ENCODE data around the gene PXYLP1. TPM values are rescaled to one million over a fixed set of nuclear protein-coding genes. Genes with fewer than 3 reads are reported as not detected.

Gene PXYLP1
- total RNA-seq, 3 donors from 2014 or later (not counting 1 experiment from before 2014, with no cell fraction given), result 13.0 to 32.4 (median 21.7) TPM

DNA sequence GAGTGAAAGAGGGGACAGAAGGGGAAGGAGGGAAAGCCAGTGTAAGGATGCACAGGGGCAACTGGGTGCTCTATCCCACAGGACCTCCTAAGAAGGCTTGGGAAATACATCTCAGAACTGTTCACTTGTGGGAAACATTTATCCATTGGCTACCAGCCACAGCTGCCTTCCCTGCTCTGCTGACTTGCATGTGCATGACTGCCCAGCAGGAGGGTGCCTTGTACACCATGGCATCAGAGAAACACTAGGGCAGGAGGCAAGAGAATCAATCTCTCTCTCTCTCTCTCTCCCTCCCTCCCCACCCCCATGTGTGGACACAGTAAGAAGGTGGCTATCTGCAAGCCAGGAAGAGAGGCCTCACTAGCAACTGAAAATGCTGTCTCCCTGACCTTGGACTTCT is 73.8 kb downstream of the PXYLP1 start:
- Mint-ChIP-seq H3K9me3 (no peaks in the 10 kb centered on the region), H3K4me3 (no peak overlapping the region), H3K4me1 (peaks cover 1 to 5% of the 10 kb centered on the region in 2 donors), H3K27ac (no peak overlapping the region), H3K36me3 (no peaks in the 10 kb centered on the region), H3K27me3 (ENCODE audit: low read depth in 2 of 2) (no peaks in the 10 kb centered on the region)
- ATAC-seq, result no peak
- H3K27me3 ChIP-seq (ENCODE audit: control insufficient read depth, insufficient read depth, low read length), result no peaks in the 10 kb centered on the region
- H3K4me1 ChIP-seq (ENCODE audit: control insufficient read depth, insufficient read depth, low read length), result peaks cover 3% of the 10 kb centered on the region
- no peak overlapping the region for H3K27ac ChIP-seq (ENCODE audit: low read length)
- no peaks in the 10 kb centered on the region for H3K9me3 ChIP-seq (ENCODE audit: control insufficient read depth, insufficient read depth, low read length)
- no peaks in the 10 kb centered on the region for H3K36me3 ChIP-seq (ENCODE audit: control insufficient read depth, insufficient read depth, low read length)
- no peak overlapping the region for H3K4me3 ChIP-seq (ENCODE audit: low read length)
- intact Hi-C loops (cut with micrococcal nuclease), result no loop called here
- TF ChIP-seq, protein P1, sequence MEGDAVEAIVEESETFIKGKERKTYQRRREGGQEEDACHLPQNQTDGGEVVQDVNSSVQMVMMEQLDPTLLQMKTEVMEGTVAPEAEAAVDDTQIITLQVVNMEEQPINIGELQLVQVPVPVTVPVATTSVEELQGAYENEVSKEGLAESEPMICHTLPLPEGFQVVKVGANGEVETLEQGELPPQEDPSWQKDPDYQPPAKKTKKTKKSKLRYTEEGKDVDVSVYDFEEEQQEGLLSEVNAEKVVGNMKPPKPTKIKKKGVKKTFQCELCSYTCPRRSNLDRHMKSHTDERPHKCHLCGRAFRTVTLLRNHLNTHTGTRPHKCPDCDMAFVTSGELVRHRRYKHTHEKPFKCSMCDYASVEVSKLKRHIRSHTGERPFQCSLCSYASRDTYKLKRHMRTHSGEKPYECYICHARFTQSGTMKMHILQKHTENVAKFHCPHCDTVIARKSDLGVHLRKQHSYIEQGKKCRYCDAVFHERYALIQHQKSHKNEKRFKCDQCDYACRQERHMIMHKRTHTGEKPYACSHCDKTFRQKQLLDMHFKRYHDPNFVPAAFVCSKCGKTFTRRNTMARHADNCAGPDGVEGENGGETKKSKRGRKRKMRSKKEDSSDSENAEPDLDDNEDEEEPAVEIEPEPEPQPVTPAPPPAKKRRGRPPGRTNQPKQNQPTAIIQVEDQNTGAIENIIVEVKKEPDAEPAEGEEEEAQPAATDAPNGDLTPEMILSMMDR (IDR thresholded peaks at IDR 0.05), result no peak
- DNase-seq, result no peak

GRCh38 chr3:141306276-141306675 is 74.7 kb downstream of the PXYLP1 start:
- Mint-ChIP-seq H3K9me3 (no peaks in the 10 kb centered on the region), H3K27me3 (ENCODE audit: low read depth in 2 of 2) (no peaks in the 10 kb centered on the region), H3K4me1 (peaks cover 10 to 13% of the 10 kb centered on the region in 2 donors), H3K36me3 (no peaks in the 10 kb centered on the region), H3K27ac (no peak overlapping the region), H3K4me3 (no peak overlapping the region)
- intact Hi-C loops (cut with micrococcal nuclease), result no loop called here
- H3K27me3 ChIP-seq (ENCODE audit: control insufficient read depth, insufficient read depth, low read length), result no peaks in the 10 kb centered on the region
- DNase-seq, result no peak
- H3K36me3 ChIP-seq (ENCODE audit: control insufficient read depth, insufficient read depth, low read length), result no peaks in the 10 kb centered on the region
- 90% methylated on average over 5 of the region's 5 CpGs for WGBS (ENCODE audit: insufficient coverage)
- no peak overlapping the region for H3K4me3 ChIP-seq (ENCODE audit: low read length)
- no peak for ATAC-seq
- TF ChIP-seq, protein P1 (IDR thresholded peaks at IDR 0.05), result no peak
- peaks cover 8% of the 10 kb centered on the region for H3K4me1 ChIP-seq (ENCODE audit: control insufficient read depth, insufficient read depth, low read length)
- H3K9me3 ChIP-seq (ENCODE audit: control insufficient read depth, insufficient read depth, low read length), result no peaks in the 10 kb centered on the region
- no peak overlapping the region for H3K27ac ChIP-seq (ENCODE audit: low read length)

DNA sequence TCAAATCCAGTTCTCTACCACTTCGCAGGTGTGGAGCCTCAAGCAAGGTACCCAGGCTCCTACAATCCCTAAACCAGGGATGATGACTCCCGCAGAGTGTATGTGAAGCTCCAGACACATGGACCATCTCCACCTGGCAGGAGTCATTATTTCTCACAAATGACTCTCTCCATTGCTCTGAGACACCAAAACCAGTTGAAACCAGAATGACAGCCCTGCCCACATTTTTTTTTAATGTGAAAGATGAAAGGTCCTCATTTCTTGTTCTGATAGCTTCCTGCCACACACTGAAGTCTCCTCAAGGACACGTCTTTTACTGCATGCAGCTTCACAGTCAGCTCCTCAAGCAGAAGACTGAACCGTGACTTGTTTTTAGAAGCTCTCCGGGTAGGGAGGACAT is 75.3 kb downstream of the PXYLP1 start:
- TF ChIP-seq, protein P1 (IDR thresholded peaks at IDR 0.05), result no peak
- H3K9me3 Mint-ChIP-seq, result no peaks in the 10 kb centered on the region
- no peaks in the 10 kb centered on the region for H3K36me3 Mint-ChIP-seq
- H3K4me3 Mint-ChIP-seq, result no peak overlapping the region
- Histone ChIP-seq H3K4me3 (ENCODE audit: low read length) (no peak overlapping the region), H3K4me1 (ENCODE audit: control insufficient read depth, insufficient read depth, low read length) (peaks cover 11% of the 10 kb centered on the region), H3K27me3 (ENCODE audit: control insufficient read depth, insufficient read depth, low read length) (no peaks in the 10 kb centered on the region), H3K36me3 (ENCODE audit: control insufficient read depth, insufficient read depth, low read length) (no peaks in the 10 kb centered on the region), H3K9me3 (ENCODE audit: control insufficient read depth, insufficient read depth, low read length) (no peaks in the 10 kb centered on the region), H3K27ac (ENCODE audit: low read length) (no peak overlapping the region)
- intact Hi-C loops (cut with micrococcal nuclease), result no loop called here
- H3K4me1 Mint-ChIP-seq, result peaks cover 16 to 20% of the 10 kb centered on the region in 2 donors
- ATAC-seq, result no peak
- peak in 1 of 2 donors; percentile 76 for DNase-seq
- no peak overlapping the region for H3K27ac Mint-ChIP-seq
- WGBS (ENCODE audit: insufficient coverage), result 66% methylated on average over 5 of the region's 5 CpGs
- no peaks in the 10 kb centered on the region for H3K27me3 Mint-ChIP-seq (ENCODE audit: low read depth in 2 of 2)

GRCh38 chr3:141307351-141308059 is 75.9 kb downstream of the PXYLP1 start:
- H3K27ac ChIP-seq (ENCODE audit: low read length), result no peak overlapping the region
- no peaks in the 10 kb centered on the region for H3K36me3 Mint-ChIP-seq
- DNase-seq, result peak in 1 of 2 donors; percentile 50

More at GRCh38 chr3:141307351-141308059, 75.9 kb downstream of the PXYLP1 start:
- no peaks in the 10 kb centered on the region for H3K36me3 ChIP-seq (ENCODE audit: control insufficient read depth, insufficient read depth, low read length)
- H3K27ac Mint-ChIP-seq, result no peak overlapping the region
- TF ChIP-seq, protein P1 (IDR thresholded peaks at IDR 0.05), result no peak
- no peaks in the 10 kb centered on the region for H3K27me3 ChIP-seq (ENCODE audit: control insufficient read depth, insufficient read depth, low read length)
- H3K4me3 Mint-ChIP-seq, result no peak overlapping the region
- no peaks in the 10 kb centered on the region for H3K9me3 ChIP-seq (ENCODE audit: control insufficient read depth, insufficient read depth, low read length)
- ATAC-seq, result no peak
- WGBS (ENCODE audit: insufficient coverage), result 74% methylated on average over 15 of the region's 16 CpGs
- no peaks in the 10 kb centered on the region for H3K27me3 Mint-ChIP-seq (ENCODE audit: low read depth in 2 of 2)
- peaks cover 22 to 26% of the 10 kb centered on the region in 2 donors for H3K4me1 Mint-ChIP-seq
- H3K9me3 Mint-ChIP-seq, result no peaks in the 10 kb centered on the region
- H3K4me3 ChIP-seq (ENCODE audit: low read length), result no peak overlapping the region
- H3K4me1 ChIP-seq (ENCODE audit: control insufficient read depth, insufficient read depth, low read length), result peaks cover 17% of the 10 kb centered on the region
- intact Hi-C loops (cut with micrococcal nuclease), result no loop called here
